Measurements from ENCODE around the gene NEDD8.

The NEDD8 gene

DNA sequence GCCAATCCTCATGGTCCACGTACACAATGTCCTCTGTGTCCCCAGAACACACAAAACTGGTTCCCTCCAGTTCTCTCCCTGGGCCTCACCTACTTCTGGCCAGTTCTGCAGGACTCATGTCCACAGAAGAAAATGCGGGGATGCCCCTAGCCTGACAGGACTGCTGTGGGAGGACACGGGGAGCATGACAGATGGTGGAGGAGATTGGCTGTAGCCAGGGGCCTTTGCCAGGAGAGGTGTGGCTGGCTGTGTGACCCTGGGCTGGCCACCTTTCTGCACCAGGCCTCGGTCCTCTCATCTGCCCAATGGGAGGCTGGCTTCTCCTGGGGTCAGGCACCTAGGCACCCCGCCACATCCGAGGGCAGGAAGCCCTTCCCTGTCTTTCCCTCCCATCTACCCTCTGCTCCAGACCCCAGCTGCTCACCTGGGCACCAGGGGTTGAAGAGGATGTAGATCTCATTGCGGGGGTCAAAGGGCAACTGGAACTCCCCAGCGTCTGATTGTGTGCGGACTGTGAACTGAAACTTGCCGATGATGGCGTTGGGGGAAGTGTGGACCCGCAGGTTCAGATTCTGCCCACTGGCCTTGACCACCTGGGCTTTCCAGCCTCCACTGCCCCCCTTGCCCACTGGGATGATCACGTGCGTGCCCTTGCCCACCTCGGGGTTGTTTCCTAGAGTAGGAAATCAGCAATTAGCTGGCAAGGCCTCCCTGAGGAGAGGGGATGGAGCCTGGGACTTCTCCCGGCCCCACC lies 28.0 kb upstream of the NEDD8 start:
- no peak for TF ChIP-seq EZH2phosphoT487 (IDR thresholded peaks at IDR 0.05; ENCODE audit: borderline replicate concordance)
- TF ChIP-seq, protein P1, sequence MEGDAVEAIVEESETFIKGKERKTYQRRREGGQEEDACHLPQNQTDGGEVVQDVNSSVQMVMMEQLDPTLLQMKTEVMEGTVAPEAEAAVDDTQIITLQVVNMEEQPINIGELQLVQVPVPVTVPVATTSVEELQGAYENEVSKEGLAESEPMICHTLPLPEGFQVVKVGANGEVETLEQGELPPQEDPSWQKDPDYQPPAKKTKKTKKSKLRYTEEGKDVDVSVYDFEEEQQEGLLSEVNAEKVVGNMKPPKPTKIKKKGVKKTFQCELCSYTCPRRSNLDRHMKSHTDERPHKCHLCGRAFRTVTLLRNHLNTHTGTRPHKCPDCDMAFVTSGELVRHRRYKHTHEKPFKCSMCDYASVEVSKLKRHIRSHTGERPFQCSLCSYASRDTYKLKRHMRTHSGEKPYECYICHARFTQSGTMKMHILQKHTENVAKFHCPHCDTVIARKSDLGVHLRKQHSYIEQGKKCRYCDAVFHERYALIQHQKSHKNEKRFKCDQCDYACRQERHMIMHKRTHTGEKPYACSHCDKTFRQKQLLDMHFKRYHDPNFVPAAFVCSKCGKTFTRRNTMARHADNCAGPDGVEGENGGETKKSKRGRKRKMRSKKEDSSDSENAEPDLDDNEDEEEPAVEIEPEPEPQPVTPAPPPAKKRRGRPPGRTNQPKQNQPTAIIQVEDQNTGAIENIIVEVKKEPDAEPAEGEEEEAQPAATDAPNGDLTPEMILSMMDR (conservative IDR thresholded peaks at IDR 0.05; ENCODE audit: low read length): no peak
- H3K4me3 ChIP-seq (ENCODE audit: low read length, poor library complexity, severe bottlenecking): no peak overlapping the region

DNA sequence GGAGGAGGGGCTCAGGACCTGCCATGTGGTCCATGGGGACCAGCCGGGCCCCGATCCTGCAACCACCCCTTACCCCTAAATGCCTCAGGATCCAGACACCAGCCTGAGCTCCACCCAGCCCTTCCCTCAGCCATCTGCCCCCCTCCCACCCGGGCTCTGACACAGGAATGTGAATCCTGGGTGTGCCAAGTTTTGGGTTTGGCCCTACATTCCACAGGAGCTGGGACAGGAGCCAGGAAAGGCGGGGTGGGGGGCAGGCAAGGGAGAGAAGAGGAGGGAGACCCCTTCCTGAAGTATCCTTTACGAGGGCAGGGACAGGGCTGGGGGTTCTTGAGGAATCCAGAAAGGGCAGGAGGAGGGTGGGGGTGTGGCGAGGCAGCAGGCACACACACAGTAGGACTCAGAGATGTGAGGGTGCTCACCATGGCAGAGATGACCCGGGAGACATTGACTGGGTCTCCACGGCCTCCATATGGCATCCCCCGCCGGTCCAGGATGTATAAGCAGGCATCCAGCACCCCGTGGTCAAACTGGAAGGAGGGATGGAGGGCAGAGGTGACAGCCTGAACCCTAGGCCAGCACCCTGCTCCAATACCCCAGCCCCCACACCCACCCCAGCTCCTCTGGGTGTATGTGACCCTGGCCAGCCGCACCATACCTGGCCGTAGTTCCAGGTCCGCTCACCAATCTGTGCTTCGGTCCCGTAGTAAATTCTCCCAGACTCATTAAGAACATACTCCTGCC lies 27.3 kb upstream of the NEDD8 start:
- Histone ChIP-seq H3K4me2 (ENCODE audit: low read depth, low read length, poor library complexity, severe bottlenecking) (no peak overlapping the region), H3F3A (ENCODE audit: low read depth) (no peaks in the 10 kb centered on the region), H3K36me3 (ENCODE audit: insufficient read depth, low read length) (no peaks in the 10 kb centered on the region), H3K79me2 (ENCODE audit: insufficient read depth, low read length) (no peaks in the 10 kb centered on the region), H2AFZ (ENCODE audit: low read length) (no peak overlapping the region), H3K9me2 (replicated peaks; ENCODE audit: low read depth, low read length) (no peaks in the 10 kb centered on the region), H3K9me3 (ENCODE audit: insufficient read depth, low read depth, low read length) (no peaks in the 10 kb centered on the region), H3K4me1 (ENCODE audit: insufficient read depth, low read length, poor library complexity, severe bottlenecking) (no peaks in the 10 kb centered on the region), H3K9ac (ENCODE audit: low read depth, low read length, poor library complexity, severe bottlenecking) (no peak overlapping the region), H3K4me3 (ENCODE audit: low read length, poor library complexity, severe bottlenecking) (no peak overlapping the region), H4K20me1 (ENCODE audit: insufficient read depth, low read length, poor library complexity, severe bottlenecking) (no peaks in the 10 kb centered on the region), H3K27me3 (ENCODE audit: insufficient read depth, low read length, poor library complexity, severe bottlenecking) (no peaks in the 10 kb centered on the region)
- TF ChIP-seq, protein P1 (conservative IDR thresholded peaks at IDR 0.05; ENCODE audit: low read length): no peak
- no peak for TF ChIP-seq EZH2phosphoT487 (IDR thresholded peaks at IDR 0.05; ENCODE audit: borderline replicate concordance)

More for the DNA sequence above, 28.0 kb upstream of the NEDD8 start:
- Histone ChIP-seq H3K9me2 (replicated peaks; ENCODE audit: low read depth, low read length) (no peaks in the 10 kb centered on the region), H3K79me2 (ENCODE audit: insufficient read depth, low read length) (no peaks in the 10 kb centered on the region), H3K9ac (ENCODE audit: low read depth, low read length, poor library complexity, severe bottlenecking) (no peak overlapping the region), H3K4me2 (ENCODE audit: low read depth, low read length, poor library complexity, severe bottlenecking) (no peak overlapping the region), H3K27me3 (ENCODE audit: insufficient read depth, low read length, poor library complexity, severe bottlenecking) (no peaks in the 10 kb centered on the region), H3K36me3 (ENCODE audit: insufficient read depth, low read length) (no peaks in the 10 kb centered on the region), H2AFZ (ENCODE audit: low read length) (no peak overlapping the region), H3K4me1 (ENCODE audit: insufficient read depth, low read length, poor library complexity, severe bottlenecking) (no peaks in the 10 kb centered on the region), H3K9me3 (ENCODE audit: insufficient read depth, low read depth, low read length) (no peaks in the 10 kb centered on the region), H4K20me1 (ENCODE audit: insufficient read depth, low read length, poor library complexity, severe bottlenecking) (no peaks in the 10 kb centered on the region), H3F3A (ENCODE audit: low read depth) (no peaks in the 10 kb centered on the region)

DNA sequence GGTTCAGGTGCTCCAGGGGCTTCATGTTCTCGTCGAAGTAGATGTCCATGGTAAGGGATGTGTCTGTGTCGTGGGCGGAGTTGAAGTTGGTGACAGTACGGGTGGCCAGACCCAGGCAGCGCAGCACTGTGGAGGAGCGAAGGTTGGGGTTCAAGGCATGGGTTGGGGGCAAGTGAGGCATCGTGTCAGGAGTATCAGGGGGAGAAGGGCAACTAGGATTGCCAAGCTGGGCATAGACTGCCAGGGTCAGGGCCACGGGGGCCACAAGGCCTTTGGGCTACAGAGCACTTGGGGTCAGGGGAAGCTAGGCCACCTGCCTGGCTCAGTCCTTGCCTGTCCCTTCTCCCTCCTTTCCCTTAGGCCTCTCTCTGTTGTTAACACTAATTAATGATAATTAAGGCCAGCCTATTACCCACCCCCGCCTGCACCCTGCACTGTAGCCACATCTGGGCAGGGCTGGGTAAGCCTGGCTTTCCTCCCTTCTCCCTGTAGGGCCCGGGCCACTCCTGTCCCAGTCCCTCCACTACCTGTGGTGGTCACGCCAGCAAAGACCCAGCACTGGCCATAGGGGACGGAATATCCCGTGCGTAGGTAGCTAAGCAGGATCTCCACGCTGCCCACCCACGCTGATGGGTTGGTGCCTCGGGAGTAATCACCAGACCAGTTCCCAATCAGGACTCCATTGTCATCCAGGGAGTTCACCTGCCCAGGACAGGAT lies 26.5 kb upstream of the NEDD8 start:
- TF ChIP-seq, protein P1 (conservative IDR thresholded peaks at IDR 0.05; ENCODE audit: low read length): no peak
- no peak for TF ChIP-seq EZH2phosphoT487 (IDR thresholded peaks at IDR 0.05; ENCODE audit: borderline replicate concordance)
- no peak overlapping the region for H2AFZ ChIP-seq (ENCODE audit: low read length)
- no peaks in the 10 kb centered on the region for H3K4me1 ChIP-seq (ENCODE audit: insufficient read depth, low read length, poor library complexity, severe bottlenecking)
- H3K4me3 ChIP-seq (ENCODE audit: low read length, poor library complexity, severe bottlenecking): no peak overlapping the region
- H3K9me2 ChIP-seq (replicated peaks; ENCODE audit: low read depth, low read length): no peaks in the 10 kb centered on the region
- no peaks in the 10 kb centered on the region for H3K27me3 ChIP-seq (ENCODE audit: insufficient read depth, low read length, poor library complexity, severe bottlenecking)
- H3K9me3 ChIP-seq (ENCODE audit: insufficient read depth, low read depth, low read length): no peaks in the 10 kb centered on the region
- no peak overlapping the region for H3K4me2 ChIP-seq (ENCODE audit: low read depth, low read length, poor library complexity, severe bottlenecking)
- no peak overlapping the region for H3K9ac ChIP-seq (ENCODE audit: low read depth, low read length, poor library complexity, severe bottlenecking)
- H3K36me3 ChIP-seq (ENCODE audit: insufficient read depth, low read length): no peaks in the 10 kb centered on the region
- H4K20me1 ChIP-seq (ENCODE audit: insufficient read depth, low read length, poor library complexity, severe bottlenecking): no peaks in the 10 kb centered on the region
- no peaks in the 10 kb centered on the region for H3K79me2 ChIP-seq (ENCODE audit: insufficient read depth, low read length)
- H3F3A ChIP-seq (ENCODE audit: low read depth): no peaks in the 10 kb centered on the region
